ENCODE measurements around the gene SCG5. TPM values are rescaled to one million over a fixed set of nuclear protein-coding genes. Genes with fewer than 3 reads are reported as not detected.

The SCG5 gene
- total RNA-seq, 1 experiment from 2014 or later: 1.3 TPM

DNA sequence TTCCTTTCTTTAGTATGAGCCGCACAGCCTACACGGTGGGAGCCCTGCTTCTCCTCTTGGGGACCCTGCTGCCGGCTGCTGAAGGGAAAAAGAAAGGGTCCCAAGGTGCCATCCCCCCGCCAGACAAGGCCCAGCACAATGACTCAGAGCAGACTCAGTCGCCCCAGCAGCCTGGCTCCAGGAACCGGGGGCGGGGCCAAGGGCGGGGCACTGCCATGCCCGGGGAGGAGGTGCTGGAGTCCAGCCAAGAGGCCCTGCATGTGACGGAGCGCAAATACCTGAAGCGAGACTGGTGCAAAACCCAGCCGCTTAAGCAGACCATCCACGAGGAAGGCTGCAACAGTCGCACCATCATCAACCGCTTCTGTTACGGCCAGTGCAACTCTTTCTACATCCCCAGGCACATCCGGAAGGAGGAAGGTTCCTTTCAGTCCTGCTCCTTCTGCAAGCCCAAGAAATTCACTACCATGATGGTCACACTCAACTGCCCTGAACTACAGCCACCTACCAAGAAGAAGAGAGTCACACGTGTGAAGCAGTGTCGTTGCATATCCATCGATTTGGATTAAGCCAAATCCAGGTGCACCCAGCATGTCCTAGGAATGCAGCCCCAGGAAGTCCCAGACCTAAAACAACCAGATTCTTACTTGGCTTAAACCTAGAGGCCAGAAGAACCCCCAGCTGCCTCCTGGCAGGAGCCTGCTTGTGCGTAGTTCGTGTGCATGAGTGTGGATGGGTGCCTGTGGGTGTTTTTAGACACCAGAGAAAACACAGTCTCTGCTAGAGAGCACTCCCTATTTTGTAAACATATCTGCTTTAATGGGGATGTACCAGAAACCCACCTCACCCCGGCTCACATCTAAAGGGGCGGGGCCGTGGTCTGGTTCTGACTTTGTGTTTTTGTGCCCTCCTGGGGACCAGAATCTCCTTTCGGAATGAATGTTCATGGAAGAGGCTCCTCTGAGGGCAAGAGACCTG lies 89.5 kb downstream of the SCG5 start:
- intact Hi-C loops (cut with micrococcal nuclease): loop anchor here (5.0 kb wide), 1 partner anchor 96 kb away; no protein-coding TSS in a partner anchor
- H3K27ac ChIP-seq (ENCODE audit: low read length): no peak overlapping the region
- no peaks in the 10 kb centered on the region for H3F3A ChIP-seq (ENCODE audit: low read length, unreplicated experiment)
- CTCF ChIA-PET: no interaction called here
- no peak overlapping the region for H3K4me2 ChIP-seq (ENCODE audit: low read length)
- H3K9me3 ChIP-seq (ENCODE audit: low read length): no peaks in the 10 kb centered on the region
- H4K20me1 ChIP-seq (ENCODE audit: low read length): no peaks in the 10 kb centered on the region
- H3K4me3 ChIP-seq (ENCODE audit: low read length): no peak overlapping the region
- BruUV-seq (replicated peaks): no TSS peak
- POLR2A ChIA-PET (ENCODE audit: unreplicated experiment): no interaction called here
- DNase-seq: peak; percentile 57
- no peak for ATAC-seq
- H3K79me2 ChIP-seq (ENCODE audit: low read length): no peaks in the 10 kb centered on the region
- no peak overlapping the region for H2AFZ ChIP-seq (ENCODE audit: low read length)
- no peaks in the 10 kb centered on the region for H3K27me3 ChIP-seq (ENCODE audit: low read length)
- H3K9me2 ChIP-seq (replicated peaks; ENCODE audit: low read length): no peaks in the 10 kb centered on the region
- no peaks in the 10 kb centered on the region for H3K36me3 ChIP-seq (ENCODE audit: low read depth, low read length)
- TF ChIP-seq, protein P1, sequence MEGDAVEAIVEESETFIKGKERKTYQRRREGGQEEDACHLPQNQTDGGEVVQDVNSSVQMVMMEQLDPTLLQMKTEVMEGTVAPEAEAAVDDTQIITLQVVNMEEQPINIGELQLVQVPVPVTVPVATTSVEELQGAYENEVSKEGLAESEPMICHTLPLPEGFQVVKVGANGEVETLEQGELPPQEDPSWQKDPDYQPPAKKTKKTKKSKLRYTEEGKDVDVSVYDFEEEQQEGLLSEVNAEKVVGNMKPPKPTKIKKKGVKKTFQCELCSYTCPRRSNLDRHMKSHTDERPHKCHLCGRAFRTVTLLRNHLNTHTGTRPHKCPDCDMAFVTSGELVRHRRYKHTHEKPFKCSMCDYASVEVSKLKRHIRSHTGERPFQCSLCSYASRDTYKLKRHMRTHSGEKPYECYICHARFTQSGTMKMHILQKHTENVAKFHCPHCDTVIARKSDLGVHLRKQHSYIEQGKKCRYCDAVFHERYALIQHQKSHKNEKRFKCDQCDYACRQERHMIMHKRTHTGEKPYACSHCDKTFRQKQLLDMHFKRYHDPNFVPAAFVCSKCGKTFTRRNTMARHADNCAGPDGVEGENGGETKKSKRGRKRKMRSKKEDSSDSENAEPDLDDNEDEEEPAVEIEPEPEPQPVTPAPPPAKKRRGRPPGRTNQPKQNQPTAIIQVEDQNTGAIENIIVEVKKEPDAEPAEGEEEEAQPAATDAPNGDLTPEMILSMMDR (conservative IDR thresholded peaks at IDR 0.05; ENCODE audit: low read depth, low read length): no peak
- TF ChIP-seq EZH2 (IDR thresholded peaks at IDR 0.05; ENCODE audit: low read length, unreplicated experiment) (no peak), EZH2phosphoT487 (IDR thresholded peaks at IDR 0.05; ENCODE audit: borderline replicate concordance, low read length) (no peak)
- no peak overlapping the region for H3K9ac ChIP-seq (ENCODE audit: low read length)
- peaks cover 12% of the 10 kb centered on the region; the same call in 1 of the 2 replicates for H3K4me1 ChIP-seq (ENCODE audit: insufficient read depth, low read length)

DNA sequence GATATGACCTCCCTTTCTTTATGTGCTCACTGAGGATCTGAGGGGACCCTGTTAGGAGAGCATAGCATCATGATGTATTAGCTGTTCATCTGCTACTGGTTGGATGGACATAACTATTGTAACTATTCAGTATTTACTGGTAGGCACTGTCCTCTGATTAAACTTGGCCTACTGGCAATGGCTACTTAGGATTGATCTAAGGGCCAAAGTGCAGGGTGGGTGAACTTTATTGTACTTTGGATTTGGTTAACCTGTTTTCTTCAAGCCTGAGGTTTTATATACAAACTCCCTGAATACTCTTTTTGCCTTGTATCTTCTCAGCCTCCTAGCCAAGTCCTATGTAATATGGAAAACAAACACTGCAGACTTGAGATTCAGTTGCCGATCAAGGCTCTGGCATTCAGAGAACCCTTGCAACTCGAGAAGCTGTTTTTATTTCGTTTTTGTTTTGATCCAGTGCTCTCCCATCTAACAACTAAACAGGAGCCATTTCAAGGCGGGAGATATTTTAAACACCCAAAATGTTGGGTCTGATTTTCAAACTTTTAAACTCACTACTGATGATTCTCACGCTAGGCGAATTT lies 91.2 kb downstream of the SCG5 start:
- Histone ChIP-seq H3K27ac (ENCODE audit: low read length) (0 out of 2 replicates have a peak overlapping the region, but pooled peaks have one; percentile 6), H3K36me3 (ENCODE audit: low read depth, low read length) (no peaks in the 10 kb centered on the region), H3K9ac (ENCODE audit: low read length) (no peak overlapping the region), H3F3A (ENCODE audit: low read length, unreplicated experiment) (no peaks in the 10 kb centered on the region), H3K9me3 (ENCODE audit: low read length) (no peaks in the 10 kb centered on the region), H3K4me3 (ENCODE audit: low read length) (no peak overlapping the region), H3K4me2 (ENCODE audit: low read length) (no peak overlapping the region), H2AFZ (ENCODE audit: low read length) (no peak overlapping the region), H3K4me1 (ENCODE audit: insufficient read depth, low read length) (peaks cover 12% of the 10 kb centered on the region; the same call in 1 of the 2 replicates), H3K9me2 (replicated peaks; ENCODE audit: low read length) (no peaks in the 10 kb centered on the region), H3K79me2 (ENCODE audit: low read length) (no peaks in the 10 kb centered on the region), H3K27me3 (ENCODE audit: low read length) (no peaks in the 10 kb centered on the region), H4K20me1 (ENCODE audit: low read length) (no peaks in the 10 kb centered on the region)
- ATAC-seq (no peak), DNase-seq (no peak)
- TF ChIP-seq, protein P1 (conservative IDR thresholded peaks at IDR 0.05; ENCODE audit: low read depth, low read length): no peak
- TF ChIP-seq EZH2phosphoT487 (IDR thresholded peaks at IDR 0.05; ENCODE audit: borderline replicate concordance, low read length) (no peak), EZH2 (IDR thresholded peaks at IDR 0.05; ENCODE audit: low read length, unreplicated experiment) (no peak)
- CTCF ChIA-PET: no interaction called here
- POLR2A ChIA-PET (ENCODE audit: unreplicated experiment): no interaction called here
- BruUV-seq (replicated peaks): no TSS peak
- intact Hi-C loops (cut with micrococcal nuclease): loop anchor here (1.0 to 5.0 kb wide), 3 partner anchors 42 to 95 kb away; no protein-coding TSS in a partner anchor

All from PC-3 (cell line).